NCI-H226 (cell line): ENCODE data around the gene ABCA7.

Source experiments
- DNase-seq: peaks from one replicate; pipeline ENCODE4 v3.0.0-alpha.2; 2015

The ABCA7 gene

GRCh38 chr19:1003283-1003682 lies 36.6 kb upstream of the ABCA7 start:
- no peak for DNase-seq

- DNase-seq, result no peak
These were observed 35.6 kb upstream of the ABCA7 start for GRCh38 chr19:1004204-1004802.

GRCh38 chr19:1004803-1005664 lies 34.9 kb upstream of the ABCA7 start:
- no peak for DNase-seq

GRCh38 chr19:1006711-1007398 lies 33.1 kb upstream of the ABCA7 start:
- no peak for DNase-seq

- no peak for DNase-seq
These were observed 32.3 kb upstream of the ABCA7 start for GRCh38 chr19:1007399-1008251.

GRCh38 chr19:1008268-1009040 lies 31.5 kb upstream of the ABCA7 start:
- no peak for DNase-seq

GRCh38 chr19:1009041-1009980 lies 30.6 kb upstream of the ABCA7 start:
- peak; percentile 60 for DNase-seq

- no peak for DNase-seq
These were observed 29.8 kb upstream of the ABCA7 start for GRCh38 chr19:1009981-1010538.

- no peak for DNase-seq
These were observed 29.1 kb upstream of the ABCA7 start for GRCh38 chr19:1010586-1011510.

GRCh38 chr19:1011831-1012333 lies 28.0 kb upstream of the ABCA7 start:
- DNase-seq, result no peak

GRCh38 chr19:1012334-1012733 lies 27.6 kb upstream of the ABCA7 start:
- DNase-seq, result no peak

GRCh38 chr19:1013218-1013617 lies 26.7 kb upstream of the ABCA7 start:
- DNase-seq, result no peak

- DNase-seq, result no peak
These were observed 25.5 kb upstream of the ABCA7 start for GRCh38 chr19:1014161-1015060.

GRCh38 chr19:1015061-1015781 lies 24.7 kb upstream of the ABCA7 start:
- DNase-seq, result no peak

- no peak for DNase-seq
These were observed 23.9 kb upstream of the ABCA7 start for GRCh38 chr19:1015782-1016646.

GRCh38 chr19:1016647-1017114 lies 23.2 kb upstream of the ABCA7 start:
- no peak for DNase-seq
